HEK293T (cell line): Measurements from ENCODE around the gene NBAS.
"Not testable (repeated sequence)": the region's sequence is repeated elsewhere in the genome, so short reads cannot be mapped to it uniquely, and the experiment has no call there.

ENCODE experiments used
- ARNT ChIP-seq: fragments of 450-650 bp; IDR thresholded peaks from 2 replicates; pipeline ENCODE4 v1.6.1; 2017; ENCODE audit warnings: mild to moderate bottlenecking
- BHLHE40 ChIP-seq: fragments of 450-650 bp; IDR thresholded peaks from 2 replicates; pipeline ENCODE4 v1.6.1; 2016; ENCODE audit warnings: mild to moderate bottlenecking, moderate library complexity, borderline replicate concordance
- CTBP1 ChIP-seq: fragments of 450-650 bp; IDR thresholded peaks from 2 replicates; pipeline ENCODE4 v1.6.1; 2016; ENCODE audit warnings: borderline replicate concordance
- FOXK2 ChIP-seq: fragments of 450-650 bp; IDR thresholded peaks from 2 replicates; pipeline ENCODE4 v1.6.1; 2016; ENCODE audit warnings: mild to moderate bottlenecking
- FOXM1 ChIP-seq: fragments of 450-650 bp; IDR thresholded peaks from 2 replicates; pipeline ENCODE4 v1.6.1; 2017; ENCODE audit warnings: mild to moderate bottlenecking, borderline replicate concordance
- L3MBTL2 ChIP-seq: fragments of 450-650 bp; conservative IDR thresholded peaks from 2 replicates; pipeline ENCODE4 v1.6.1; 2016; ENCODE audit warnings: mild to moderate bottlenecking
- LEF1 ChIP-seq: fragments of 450-650 bp; IDR thresholded peaks from 2 replicates; pipeline ENCODE4 v1.6.1; 2017; ENCODE audit warnings: mild to moderate bottlenecking, borderline replicate concordance
- NFRKB ChIP-seq: fragments of 450-650 bp; IDR thresholded peaks from 2 replicates; pipeline ENCODE4 v1.6.1; 2016; ENCODE audit warnings: mild to moderate bottlenecking, moderate library complexity
- PKNOX1 ChIP-seq: fragments of 450-650 bp; IDR thresholded peaks from 2 replicates; pipeline ENCODE4 v1.6.1; 2016
- SP1 ChIP-seq: fragments of 450-650 bp; IDR thresholded peaks from 2 replicates; pipeline ENCODE4 v1.6.1; 2017
- SUZ12 ChIP-seq: fragments of 450-650 bp; IDR thresholded peaks from 2 replicates; pipeline ENCODE4 v1.6.1; 2016; ENCODE audit warnings: mild to moderate bottlenecking
- TARDBP ChIP-seq: fragments of 450-650 bp; IDR thresholded peaks from 2 replicates; pipeline ENCODE4 v1.6.1; 2016

GRCh38 chr2:15439366-15439765 is 121.8 kb downstream of the NBAS start:
- not testable (repeated sequence) for TF ChIP-seq PKNOX1, TARDBP, FOXM1, L3MBTL2, FOXK2, SP1, ARNT, SUZ12, BHLHE40, LEF1, NFRKB, CTBP1
